Astrocyte (in vitro differentiated cells and primary cell): ENCODE measurements around the gene GRK5.

Experiments used
- CTCF ChIP-seq: IDR thresholded peaks from 2 replicates; pipeline ENCODE4 v1.5.1; 2011; ENCODE audit warnings: low read depth, mild to moderate bottlenecking, inconsistent platforms, low read length, moderate library complexity; ENCODE audit not compliant: insufficient read depth
- EZH2 ChIP-seq: IDR thresholded peaks from 2 replicates; pipeline ENCODE4 v1.6.1; 2012; ENCODE audit warnings: mild to moderate bottlenecking, low read length, inconsistent platforms; ENCODE audit not compliant: insufficient read depth

GRCh38 chr10:119342335-119342734 lies 135.0 kb downstream of the GRK5 start:
- TF ChIP-seq CTCF (no peak), EZH2 (no peak)
